Stimulated activated CD4-positive, alpha-beta T cell treated with anti-CD3 and anti-CD28 coated beads, Interleukin-2, amount 100 ng/mL, for 4 hours (primary cell): ENCODE data around the gene FARSB.
"Not testable (repeated sequence)": the region's sequence is repeated elsewhere in the genome, so short reads cannot be mapped to it uniquely, and the experiment has no call there.

Source experiments
- DNase-seq: peaks from one replicate; pipeline ENCODE4 v3.0.0-alpha.2; 2020; ENCODE audit warnings: low read depth

FARSB gene

DNA sequence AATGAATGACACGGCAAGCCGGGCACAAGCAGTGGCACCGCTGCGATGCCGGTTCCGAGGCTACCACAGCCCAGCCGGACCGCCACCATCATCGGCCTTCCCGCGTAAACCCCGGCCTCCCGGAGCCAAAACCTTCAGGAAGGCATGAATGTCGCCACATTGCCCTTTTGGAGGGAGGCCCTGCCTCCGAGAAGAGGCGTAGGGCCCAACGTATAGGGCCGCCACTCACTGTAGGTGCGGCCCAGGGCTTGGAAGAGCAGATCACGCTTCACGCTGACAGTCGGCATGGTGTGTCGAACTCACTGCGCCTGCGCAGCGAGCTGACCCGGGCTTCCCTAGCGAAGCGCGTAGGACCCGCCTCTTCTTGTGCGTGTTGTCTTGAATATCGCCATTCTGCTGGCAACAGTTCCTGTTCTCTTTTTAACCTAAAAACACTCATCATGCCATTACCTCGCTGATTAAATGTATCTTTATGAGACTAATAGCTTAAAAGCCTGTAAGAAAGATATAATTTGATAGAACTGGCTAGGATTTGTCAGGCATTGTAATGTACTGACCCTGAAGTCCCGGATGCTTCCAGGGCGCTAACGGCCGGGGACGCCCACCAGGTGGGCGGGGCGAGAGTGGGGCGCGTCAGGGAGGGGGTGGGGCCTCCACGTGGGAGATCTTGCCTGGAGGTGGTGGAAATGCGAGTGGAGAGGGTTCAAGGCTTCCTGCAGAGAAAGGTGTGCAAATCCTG, at the start of gene FARSB:
Gene FARSB, minus strand, starts transcription at position 306 of the 739 bp plus-strand sequence. Its CDS starts 19 bp downstream, at position 287.
- DNase-seq: peak; percentile 90

DNA sequence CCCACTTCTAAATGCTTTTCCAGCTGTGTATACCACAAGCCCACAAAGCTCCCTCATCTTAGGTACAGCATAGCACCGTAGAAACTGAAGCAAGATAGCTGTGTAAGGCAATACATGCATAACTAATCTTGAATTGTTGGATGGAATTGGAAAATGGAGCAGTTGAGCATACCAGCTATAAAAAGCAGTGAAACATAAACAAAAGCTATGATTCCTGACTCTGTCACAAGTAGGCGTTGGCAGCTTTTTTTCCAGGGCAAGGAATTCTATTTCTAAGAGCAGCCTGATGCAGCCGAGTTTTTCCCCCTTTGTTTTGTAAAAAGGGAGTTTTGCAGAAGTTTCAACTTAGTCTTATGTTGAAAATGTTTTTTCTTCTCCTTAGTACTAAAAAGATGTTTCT, 48.0 kb upstream of the FARSB start:
- DNase-seq: no peak

DNA sequence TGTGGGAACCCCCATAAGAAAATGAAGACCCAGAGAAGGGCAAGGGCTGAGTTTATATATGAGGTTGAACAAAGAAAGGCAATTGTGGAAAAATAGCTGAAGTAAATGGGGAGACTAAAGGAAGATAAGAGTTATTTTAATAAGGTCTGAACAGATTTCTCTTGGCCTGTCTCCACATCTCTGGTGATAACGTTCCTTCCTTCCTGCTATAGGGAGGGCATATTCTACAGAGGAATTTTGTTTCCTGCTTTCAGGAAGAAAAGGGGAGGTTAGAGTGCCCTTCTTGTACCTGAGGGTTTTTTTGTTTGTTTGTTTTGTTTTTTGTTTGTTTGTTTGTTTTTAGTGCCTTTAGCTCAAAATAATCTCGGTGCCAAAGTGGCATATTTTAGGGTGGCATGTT, 47.2 kb upstream of the FARSB start:
- no peak for DNase-seq

GRCh38 chr2:222701721-222702131, 45.8 kb upstream of the FARSB start:
- no peak for DNase-seq

DNA sequence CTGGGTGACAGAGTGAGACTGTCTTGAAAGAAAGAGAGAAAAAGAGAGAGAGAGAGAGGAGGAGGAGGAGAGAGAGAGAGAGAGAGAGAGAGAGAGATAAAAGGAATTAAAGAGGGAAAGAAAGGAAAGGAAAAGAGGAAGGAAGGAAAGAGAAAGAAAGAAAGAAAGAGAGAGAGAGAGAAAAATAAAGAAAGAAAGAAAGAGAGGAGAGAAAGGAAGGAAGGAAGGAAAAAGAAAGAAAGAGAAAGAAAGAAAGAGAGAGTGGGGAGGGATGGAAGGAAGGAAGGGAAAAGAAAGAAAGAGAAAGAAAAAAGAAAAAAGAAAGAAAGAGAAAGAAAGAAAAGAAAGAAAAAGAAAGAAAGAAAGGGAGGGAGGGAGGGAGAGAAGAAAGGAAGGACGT, 45.3 kb upstream of the FARSB start:
- DNase-seq: no peak

GRCh38 chr2:222698276-222698675, 42.4 kb upstream of the FARSB start:
- DNase-seq: no peak

DNA sequence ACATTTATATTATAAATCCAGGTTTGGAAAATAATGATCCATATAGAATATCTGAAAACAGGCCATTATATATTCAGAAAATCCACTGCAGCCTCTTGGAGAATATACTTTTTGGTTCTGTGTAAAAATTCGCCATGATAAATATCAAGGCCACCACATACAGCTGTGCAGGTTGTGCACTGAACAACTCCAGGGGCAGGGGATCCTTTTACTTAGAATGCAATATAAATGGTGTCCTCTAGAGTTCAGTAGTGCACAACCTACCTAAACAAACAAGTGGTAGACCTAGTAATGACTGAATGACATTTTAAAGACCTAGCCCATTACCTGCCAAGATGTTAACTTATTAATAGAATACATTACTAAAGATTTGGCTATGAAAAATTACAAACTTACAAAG, 37.9 kb upstream of the FARSB start:
- DNase-seq: no peak

DNA sequence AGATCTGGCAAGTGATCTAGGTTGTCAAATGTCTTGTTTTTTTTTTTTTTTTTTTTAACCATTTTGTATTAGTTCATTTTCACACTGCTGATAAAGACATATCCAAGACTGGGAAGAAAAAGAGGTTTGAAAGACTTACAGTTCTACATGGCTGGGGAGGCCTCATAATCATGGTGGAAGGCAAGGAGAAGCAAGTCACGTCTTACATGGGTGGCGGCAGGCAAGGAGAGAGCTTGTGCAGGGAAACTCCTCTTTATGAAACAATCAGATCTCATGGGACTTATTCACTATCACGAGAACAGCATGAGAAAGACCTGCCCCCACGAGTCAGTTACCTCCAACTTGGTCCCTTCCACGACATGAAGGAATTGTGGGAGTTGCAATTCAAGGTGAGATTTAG, 37.5 kb upstream of the FARSB start:
- DNase-seq: not testable (repeated sequence)

DNA sequence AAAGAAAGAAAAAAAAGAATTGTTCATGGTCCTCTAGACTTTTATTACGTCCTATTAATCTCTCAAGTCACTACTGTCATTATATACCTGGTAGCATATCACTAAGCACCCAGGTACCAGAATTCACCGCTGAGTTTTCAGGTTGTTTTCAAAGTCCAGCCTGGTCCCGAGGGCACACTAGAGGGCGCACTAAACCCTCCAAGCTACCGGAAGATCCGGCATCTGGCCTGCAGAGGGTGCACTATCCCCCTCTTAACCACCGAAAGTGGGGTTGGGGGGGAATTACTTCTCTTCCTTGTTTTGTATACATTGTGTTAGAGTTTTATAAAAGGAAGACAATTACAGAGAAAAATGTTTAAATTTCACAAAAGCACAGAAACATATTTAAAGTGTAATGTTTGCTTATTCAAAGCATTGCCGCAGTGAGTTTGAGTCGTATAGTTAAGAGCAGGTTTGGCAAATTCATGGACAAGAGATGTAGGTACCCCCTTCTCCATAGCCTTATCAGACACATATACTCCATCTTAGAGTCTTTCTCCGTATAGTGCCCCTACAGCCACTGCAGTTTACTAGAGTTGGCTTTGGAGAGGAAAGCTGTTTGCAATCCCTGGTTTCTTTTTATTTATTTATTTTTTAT, 34.8 kb upstream of the FARSB start:
- DNase-seq: peak; percentile 49

GRCh38 chr2:222689322-222689721, 33.4 kb upstream of the FARSB start:
- no peak for DNase-seq

DNA sequence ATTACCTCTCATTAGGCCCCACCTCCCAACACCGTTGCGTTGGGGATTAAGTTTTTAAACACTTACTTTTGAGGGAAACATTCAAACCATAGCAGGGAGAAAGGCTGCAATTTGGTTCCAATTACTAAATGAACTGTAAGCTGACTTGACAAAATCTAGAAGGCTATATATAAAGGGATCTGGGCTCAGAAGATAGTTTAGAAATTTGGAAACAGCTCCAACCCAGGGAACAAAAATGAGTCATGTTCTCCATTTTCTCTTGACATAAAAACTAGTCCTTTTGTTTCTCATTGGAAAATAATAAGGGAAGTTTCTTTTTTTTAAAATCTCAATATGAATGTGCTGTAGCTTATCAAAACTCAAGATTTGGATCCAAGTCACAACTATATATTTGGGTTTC, 33.0 kb upstream of the FARSB start:
- no peak for DNase-seq

- DNase-seq: no peak
Observed at GRCh38 chr2:222686086-222686750, 30.3 kb upstream of the FARSB start.

DNA sequence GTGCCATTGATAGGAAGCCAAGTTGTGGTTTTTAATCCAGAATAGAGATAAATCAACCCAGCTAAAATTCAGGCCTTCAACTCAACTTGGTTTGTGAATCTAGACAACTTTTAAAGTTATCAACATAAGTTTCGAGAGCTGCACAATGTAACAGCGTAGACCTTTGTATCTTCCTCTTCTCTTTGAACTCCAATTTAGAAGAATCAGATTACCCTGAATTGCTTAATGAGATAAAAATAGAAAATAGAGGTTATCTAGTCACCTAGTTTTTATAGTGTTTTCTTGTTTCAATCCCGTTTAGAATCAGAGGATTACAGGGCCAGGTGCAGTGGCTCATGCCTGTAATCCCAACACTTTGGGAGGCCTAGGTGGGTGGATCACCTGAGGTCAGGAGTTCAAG, 27.9 kb upstream of the FARSB start:
- no peak for DNase-seq

GRCh38 chr2:222677981-222678380, 22.1 kb upstream of the FARSB start:
- DNase-seq: no peak

- DNase-seq: no peak
Observed at GRCh38 chr2:222673883-222674282, 18.0 kb upstream of the FARSB start.

GRCh38 chr2:222673273-222673672, 17.4 kb upstream of the FARSB start:
- DNase-seq: no peak

DNA sequence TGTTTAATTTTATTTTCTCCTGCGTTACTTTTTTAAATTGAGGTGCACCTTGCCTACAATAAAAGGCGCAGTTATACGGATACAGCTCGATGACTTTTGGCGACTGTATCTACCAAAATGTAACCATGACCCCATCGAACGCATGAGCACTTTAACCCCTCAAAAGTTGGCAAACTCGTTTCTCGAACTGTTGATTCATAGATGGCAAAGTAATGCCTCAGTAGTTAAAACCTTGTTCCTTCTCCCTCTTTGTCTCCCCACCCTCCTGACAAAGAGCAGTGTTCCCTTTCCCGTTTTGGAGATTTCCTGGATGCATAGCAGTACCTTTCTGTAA, 16.1 kb upstream of the FARSB start:
- no peak for DNase-seq

GRCh38 chr2:222671259-222672067, 15.6 kb upstream of the FARSB start, which contains the start of gene MOGAT1:
Gene MOGAT1, plus strand, starts transcription at chr2:222671658. Its CDS starts 128 bp downstream, at chr2:222671786.
- no peak for DNase-seq

DNA sequence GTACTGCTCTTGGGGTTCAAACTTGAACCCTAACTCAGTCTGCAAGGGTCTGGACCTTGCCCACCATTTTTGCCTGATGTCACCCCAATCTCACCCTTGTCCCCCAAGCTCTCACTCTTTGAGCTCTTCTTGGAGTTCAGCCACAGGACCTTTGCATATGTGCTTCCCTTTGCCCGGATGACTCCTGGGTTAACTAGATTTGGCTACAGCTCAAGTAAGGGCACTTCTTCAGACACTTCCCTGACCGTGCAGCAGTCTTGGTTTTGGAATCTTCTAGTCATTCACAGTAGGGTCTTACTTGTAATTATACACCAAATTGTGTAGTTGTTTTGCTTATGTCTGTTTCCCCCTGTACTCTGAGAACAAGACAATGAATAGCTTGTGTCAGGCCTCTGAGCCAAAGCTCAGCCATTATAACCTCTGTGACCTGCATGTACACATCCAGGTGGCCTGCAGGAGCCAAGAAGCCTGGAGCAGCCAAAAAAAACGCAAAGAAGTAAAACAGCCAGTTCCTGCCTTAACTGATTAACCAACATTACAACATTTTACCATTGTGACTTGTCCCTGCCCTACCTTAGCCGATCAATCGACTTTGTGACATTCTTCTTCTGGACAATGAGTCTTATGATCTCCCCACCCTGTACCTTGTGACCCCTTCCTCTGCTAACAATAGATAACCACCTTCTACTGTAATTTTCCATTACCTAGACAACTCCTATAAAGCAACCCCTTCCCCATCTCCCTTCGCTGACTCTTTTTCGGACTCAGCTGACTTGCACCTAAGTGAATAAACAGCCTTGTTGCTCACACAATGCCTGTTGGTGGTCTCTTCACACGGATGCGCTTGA, 14.5 kb upstream of the FARSB start:
- no peak for DNase-seq

DNA sequence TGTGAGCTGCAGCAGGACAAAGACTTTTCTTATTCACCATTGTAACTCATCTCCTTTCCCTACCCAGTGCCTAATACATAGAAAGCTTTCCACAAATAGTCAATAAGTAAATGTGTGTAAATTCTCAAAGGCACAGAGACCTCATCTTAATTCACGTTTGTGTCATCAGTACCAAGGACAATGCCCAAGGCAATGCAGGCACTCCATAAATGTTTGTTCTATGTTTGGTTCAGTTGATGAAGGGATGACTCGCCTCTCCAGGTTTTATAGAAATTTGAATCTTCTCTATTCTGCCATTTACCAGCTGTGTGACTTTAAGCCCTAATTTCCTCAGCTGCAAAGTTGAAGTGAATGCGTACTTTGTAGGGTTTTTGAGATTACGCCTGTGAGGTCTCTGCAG, 13.5 kb upstream of the FARSB start:
- no peak for DNase-seq

DNA sequence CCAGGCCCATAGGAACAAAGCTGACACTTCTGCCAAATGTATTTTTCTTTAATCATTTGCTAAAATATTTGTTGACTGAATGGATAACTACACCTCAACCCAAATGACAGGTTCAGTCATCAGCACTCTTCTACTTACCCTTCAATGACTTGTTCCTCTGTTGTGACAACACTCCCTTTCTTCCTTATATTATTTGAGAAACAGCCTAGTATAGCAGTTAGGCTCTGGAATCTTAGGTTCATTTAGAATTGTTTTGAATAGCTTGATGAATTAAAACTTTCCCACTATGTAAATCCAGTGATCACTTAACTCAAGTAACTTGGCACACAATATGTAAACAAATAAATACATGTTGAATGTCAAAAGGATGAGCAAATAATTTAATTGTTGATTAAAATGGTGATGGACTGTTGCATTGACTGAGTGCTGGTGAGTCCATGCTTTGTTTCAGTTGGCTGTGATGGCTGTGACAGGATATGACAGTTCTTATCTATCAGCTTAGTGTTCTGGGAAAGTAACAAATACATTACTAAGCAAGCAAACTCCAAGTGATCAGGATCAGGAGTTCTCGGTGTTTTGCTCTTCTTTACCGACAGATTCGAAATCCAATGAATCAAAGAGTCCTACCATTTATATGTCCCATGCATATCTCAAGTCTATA, 12.7 kb upstream of the FARSB start:
- DNase-seq: no peak
